GM19035 (cell line): ENCODE data around the gene CDH13.

Experiments
- ATAC-seq: cut with Tn5 transposase; IDR thresholded peaks from one replicate; pipeline ENCODE4 v1.9.1; 2021; ENCODE audit not compliant: unreplicated experiment

Gene CDH13

DNA sequence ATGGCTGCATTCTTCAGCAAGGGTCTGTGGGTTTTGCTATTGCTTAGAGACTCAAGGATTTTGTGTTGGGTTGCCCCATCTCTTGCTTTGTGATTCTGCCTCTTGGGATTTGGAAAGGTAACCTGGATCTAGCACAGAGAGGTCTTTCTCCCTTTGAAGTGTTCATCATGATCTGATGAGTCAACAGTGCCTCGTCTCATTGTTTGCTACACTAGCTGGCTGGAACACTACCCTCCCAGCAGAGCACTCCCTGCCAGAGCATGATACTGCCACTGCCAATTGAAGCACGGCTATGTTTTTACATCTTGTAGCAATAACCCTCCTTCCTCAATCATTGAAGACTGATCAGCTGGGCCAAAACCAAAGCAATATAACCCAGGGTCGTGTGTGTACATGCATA lies 361.0 kb downstream of the CDH13 start:
- ATAC-seq: no peak

DNA sequence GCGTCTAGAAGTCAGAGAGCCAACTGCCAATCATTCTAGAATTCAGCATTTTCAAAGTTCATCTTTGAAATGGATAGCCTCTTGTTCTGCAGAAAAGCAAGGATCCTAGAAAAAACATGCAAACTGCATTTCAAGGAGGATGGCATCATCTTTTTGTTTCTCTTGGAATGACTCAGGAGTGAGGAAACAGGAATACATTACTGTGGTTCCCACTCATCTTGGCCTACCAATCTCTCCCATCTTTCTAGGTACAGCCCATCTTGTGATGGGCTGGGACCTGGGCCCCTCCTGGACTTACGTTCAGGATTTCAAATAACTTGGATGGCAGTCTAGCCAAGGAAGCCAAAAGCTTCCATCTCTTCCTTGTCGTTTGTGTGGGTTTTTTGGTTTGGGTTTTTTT lies 363.4 kb downstream of the CDH13 start:
- no peak for ATAC-seq

DNA sequence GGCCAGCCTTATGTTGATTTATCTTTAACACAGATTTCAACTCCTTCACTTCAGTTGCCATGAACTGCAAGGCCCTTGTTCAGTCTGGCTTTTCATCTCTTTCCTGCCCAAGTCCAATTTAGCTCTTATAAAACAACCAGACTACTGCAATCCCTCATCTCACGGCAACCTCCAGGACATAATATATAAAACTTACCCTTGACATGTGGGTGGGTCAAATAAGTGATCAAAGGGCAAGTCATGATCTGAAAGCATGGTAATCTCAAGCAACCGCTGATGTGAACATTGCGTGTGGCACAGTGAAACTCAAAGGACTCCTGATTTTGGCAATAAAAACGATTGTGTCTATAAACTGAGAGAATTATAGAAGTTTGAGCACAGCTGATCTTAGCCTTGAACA lies 364.6 kb downstream of the CDH13 start:
- no peak for ATAC-seq

DNA sequence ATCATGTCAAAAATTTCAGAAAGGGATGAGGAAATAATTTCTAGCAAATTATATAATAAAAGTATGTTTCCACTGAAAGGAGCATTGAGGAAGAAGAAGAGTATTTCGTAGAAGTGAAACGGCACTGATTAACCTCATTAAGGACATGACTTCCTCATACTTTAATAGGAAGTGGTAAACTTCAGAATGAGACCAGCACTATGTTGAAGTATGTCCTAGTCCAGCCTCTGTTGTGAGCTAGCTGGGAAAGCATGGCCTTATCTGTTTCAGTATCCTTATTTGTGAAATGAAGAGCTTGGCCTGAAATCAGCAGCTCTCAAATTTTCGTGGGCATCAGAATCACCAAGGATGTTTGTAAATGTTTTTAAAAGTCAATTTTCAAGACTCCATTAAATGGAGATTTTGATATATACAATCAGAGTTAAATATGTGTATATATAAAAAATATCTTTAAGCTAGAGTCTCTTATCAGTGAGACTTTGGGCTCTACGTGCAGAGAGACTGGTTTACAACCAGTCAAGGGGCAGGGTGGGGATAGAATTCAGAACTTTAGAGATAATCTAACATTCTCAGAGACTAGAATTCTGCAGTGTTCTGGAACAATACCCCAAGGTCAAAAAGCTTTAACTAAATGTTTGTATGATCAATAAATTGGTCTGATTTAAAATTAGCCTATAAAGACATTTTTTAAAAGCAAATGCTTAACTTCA lies 365.4 kb downstream of the CDH13 start:
- no peak for ATAC-seq

DNA sequence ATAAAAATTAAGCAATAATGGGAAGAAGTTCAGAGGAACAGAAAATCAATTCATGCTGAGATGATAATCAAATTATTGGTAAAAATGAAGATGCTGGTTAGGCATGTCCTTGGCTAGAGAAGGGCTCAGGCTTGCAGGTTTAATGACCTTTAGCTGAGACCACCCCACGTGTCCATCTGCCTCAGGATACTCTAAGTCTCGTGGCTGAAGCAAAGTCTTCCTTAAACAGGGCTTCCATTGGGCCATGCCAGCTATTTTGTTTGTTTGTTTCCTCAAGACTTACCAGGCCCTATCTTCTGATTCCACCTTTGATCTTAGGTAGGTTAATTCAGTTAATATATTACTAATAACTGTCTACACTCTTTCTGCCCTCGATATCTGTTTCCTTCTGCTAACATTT lies 366.0 kb downstream of the CDH13 start:
- ATAC-seq: no peak

DNA sequence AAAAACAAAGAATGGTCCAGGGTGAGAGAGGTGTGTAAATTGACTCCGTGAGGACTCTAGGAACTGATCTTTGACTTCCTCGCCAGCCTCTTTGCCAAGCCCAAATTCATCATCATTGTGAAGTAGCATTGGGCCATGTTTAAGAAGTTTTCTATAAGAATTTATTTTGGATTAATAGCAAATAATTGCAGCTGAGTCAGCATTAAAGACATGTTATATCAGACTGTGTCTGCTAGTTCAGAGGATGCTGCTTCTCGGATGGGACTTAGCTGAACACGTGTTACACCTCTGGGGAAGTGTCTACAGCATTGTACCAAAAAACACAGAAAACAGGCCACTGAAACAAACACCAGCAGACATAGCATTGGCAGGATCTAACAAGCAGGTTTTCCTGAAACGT lies 366.6 kb downstream of the CDH13 start:
- ATAC-seq: no peak

DNA sequence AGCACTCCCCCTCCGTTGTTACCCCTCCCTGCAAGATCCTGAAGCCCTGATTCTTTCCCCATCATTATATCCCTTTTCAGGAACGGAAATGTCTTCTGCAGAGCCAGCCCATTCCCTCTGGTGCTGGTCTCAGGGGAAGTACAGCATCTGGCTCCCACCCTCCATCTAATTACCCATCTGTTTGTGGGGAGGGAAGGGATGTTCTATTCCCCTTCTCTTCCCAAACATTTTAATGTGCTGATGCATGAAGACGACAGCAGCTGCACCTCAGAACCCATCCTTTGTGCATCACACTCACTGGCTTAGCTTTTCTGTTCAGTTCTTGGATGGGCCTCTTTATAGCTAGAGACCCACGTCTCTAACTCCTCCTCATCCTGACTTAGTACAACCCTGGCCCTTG lies 367.2 kb downstream of the CDH13 start:
- no peak for ATAC-seq

DNA sequence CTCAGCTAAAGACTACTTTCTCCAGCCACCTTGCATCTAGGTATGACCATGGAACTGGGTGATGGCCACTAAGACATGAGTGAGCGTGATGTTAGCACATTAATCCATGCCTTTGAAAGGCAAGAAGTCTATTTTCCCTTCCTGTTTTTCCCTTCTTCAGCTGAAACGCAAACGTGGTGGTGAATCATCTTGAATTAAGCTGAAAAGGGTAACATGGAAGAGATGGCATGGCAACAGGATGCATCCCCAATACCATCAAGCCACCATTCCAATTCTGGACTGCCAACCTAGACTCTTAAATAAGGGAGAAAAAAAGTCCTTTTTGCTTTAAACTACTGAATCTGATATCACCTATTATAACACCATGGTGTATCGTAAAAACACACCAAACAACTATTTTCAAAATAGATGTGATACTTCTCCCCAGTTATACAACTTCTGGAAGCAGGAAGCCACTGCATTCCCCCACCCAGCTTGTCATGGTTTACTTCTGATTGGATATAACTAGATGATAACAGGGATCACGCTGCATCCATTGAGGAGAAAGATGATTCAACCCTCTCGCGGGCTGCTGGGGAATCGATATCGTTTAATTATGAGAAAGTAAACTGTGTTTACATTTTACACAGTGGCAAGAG lies 368.6 kb downstream of the CDH13 start:
- ATAC-seq: no peak

DNA sequence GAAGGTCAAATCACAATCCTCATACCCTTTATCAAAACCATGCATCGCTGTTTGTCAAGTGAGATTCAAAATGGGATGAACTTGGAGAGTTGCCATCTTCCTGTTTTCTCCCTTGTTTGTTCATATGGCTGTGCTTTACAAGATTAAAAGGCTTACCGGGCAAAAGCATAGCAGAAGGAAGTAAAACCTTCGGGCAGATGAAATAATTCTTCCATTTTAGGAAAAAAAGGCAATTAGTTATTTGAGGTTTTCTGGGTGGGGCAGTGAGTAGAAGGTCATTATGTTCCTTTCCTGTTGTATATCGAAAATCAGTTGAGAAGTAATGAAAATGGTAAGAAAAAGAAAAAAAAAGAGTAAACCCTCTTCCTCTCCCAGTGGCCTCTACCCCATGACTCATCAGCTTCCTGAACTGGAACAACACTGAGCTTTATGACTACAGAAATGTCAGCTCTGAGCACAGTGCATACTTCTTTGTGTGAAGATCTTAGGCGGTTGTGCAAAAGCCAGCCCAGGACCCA lies 369.2 kb downstream of the CDH13 start:
- no peak for ATAC-seq

DNA sequence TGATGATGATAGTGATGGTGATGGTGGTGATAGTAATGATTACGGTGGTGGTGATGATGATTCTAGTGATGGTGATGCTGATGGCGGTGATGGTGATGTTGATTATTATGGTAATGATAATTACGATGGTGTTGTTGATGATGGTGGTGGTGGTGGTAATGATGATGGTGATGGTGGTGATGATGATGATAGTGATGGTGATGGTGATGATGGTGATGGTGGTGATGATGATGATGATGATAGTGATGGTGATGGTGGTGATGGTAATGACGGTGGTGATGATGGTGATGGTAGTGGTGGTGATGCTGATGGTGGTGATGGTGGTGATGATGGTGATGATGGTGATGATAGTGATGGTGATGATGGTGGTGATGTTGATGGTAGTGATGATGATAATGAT lies 370.0 kb downstream of the CDH13 start:
- no peak for ATAC-seq

DNA sequence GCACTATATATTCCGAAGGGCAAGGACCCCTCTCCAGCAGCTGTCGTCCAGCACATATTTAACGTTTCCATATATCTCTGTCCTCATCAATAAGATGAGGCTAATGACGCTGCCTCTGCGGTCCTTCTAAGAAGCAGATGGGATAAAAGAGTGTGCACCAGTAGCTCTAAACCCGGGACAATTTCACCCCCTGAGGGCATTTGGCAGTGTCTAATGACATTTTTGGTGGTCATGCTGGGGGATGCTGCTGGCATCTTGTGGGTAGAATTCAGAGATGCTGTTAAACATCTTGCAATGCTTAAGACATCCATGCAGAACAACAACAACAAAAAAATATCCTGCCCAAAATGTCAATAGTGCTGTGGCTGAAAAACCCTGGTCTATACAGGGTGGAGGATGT lies 372.9 kb downstream of the CDH13 start:
- ATAC-seq: no peak

DNA sequence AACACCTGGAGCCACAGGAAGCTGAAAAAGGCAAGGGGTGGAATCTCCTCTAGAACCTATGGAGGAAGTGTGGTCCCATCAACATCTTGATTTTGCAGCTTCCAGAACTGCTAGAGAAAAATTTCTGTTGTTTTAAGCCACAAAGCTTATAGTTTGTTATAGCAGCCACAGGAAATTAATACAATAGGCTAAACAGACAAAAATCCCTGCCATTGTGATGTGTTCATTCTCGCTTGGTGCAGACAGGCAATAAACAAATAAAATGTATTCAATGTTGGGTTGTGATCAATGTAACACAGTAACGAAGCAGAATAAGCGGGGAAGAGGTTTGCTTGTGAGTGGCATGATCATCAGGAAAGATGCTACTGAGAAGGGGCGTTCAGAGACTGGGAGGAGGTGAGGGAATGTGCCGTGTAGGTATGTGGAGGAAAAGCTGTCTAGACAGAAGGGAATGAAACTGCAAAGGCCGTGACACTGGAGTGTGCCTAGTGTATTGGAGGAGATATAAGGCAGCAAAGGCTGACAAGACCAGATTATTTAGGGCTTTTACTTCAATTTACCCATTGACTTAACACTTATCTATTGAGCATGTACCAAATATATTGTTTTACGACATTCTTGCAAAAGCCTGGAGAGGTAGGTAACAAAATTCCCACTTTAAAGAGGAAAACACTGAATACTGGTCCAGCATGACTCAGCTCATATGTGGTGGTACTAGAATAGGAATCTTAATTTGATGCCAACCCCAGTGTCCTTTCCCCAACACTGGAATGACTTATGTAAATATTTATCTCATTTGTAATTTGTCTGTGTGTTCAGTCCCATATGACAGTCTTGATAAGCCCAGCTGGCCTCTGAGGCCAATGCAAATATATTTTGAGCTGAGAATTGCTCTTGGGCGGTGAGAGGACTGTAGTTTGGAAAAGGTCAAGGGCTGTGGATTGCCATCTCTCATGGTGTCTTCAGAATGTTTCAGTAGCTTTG lies 375.9 kb downstream of the CDH13 start:
- no peak for ATAC-seq

DNA sequence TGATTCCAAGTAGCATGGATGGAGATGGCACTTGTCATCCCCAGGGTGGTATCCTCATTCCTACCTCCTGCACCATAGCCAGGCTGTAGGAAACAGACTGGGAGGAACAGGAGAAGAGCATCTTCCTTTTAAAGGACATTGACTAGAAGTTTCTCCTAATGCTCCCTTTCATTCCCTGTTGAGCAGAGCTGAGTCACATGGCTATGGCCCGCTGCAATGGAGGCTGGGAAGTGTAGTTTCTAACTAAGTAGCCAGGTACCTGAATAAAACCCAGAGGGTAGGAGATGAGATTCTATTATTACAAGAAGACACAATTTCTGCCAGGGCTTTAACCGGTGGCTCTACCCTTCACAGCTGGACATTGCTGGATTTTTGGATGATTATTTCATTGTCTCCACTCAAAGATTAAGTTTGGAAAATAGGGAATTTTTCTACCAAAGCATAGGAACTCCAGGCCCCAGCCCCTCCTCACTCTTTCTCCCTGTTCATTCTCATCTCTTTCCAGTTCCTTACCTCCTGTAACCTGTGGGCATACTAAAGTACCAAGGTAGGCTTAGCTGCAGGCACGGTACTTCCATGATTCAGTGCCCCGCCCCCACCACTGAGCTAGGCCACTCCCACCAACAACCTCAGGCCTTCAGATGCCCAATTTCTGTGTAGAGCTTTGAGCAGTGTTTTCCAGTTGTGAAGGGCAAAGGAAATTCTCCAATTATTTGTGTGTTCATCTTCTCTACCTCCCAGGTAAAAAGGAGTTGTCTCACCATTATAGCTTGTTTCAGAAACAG lies 378.3 kb downstream of the CDH13 start:
- no peak for ATAC-seq

DNA sequence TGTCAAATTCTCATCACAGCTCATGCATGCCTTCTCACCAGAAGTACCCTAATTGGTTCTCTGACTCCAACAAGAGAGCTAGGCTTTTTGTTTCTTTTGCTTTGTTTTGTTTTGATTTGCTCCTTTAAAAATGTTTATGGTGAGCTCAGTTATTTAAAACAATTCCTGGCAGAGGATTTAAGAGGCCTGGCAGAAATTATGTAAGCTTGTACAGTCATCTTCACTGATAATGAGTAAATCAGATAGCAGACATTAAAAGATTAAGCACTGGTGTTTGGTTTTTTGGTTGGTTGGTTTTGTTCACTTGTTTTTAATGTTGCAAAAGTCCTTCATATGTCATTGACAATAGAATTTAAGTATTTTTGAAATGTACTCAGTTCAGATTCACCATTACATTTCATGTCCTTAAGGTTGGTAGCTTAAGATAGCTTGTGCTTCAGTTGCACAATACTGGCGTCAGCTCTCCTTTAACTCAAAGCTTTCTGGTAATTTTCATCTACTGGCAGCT lies 378.9 kb downstream of the CDH13 start:
- no peak for ATAC-seq

DNA sequence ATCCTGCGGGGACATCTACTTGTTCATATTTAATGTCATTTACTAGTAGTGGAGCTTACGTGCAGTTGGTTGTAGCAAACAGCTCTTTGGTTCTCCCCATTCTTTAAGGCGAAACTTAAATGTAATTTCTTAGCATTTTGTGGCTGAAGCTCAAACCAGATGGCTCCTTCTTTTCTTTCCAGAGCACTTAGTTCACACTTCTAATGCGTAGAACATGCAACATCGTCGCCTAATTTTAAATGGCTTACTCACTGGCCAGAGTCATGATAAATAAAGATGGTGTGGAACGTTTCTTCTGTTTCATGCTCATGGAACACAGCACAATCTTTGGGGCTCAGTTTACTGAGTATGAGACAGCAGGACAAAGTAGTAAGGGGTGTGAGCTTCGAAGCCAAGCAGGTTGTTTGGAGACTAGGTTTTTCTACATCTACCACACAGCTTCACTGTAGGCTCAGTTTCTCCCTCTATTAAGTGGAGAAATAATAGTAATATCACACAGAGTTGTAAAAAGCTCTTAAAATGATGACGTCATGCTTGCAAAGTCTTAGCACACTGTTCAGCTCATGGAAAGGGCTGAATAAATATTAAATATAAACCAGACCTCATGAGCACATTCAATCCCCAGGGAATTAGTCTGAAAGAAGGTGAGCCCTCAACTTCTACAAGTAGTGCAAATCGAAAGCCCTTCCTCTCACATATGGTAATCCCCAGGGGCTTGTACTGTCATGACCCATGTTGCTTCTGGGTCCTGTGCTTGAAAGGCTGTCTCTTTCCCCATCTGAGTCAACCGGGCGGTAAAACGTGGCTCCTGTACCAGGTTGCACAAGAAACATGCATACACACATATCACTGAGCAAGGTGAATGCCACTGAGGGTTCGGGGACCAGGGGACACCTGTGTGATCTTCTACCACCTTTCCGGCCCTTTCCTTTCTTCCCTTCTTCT lies 384.3 kb downstream of the CDH13 start:
- ATAC-seq: no peak

DNA sequence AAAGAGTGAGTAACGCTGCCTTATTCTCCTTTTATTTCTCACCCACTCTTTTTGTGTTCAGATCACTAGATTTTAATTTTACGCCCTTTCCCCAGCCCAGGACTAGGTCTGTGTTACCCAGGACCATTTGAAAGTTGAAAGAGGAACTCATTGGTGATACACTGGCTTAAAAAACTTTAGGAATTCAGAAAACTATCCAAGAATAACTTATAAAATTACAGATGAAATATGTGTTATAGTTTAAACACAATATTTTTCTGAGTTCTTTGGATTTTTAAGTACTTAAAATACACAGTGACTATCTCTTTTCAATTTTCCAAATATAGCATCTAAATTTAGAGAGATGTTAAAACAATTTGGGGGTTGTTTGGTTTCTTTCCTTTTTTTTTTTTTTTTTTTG lies 385.2 kb downstream of the CDH13 start:
- ATAC-seq: no peak

DNA sequence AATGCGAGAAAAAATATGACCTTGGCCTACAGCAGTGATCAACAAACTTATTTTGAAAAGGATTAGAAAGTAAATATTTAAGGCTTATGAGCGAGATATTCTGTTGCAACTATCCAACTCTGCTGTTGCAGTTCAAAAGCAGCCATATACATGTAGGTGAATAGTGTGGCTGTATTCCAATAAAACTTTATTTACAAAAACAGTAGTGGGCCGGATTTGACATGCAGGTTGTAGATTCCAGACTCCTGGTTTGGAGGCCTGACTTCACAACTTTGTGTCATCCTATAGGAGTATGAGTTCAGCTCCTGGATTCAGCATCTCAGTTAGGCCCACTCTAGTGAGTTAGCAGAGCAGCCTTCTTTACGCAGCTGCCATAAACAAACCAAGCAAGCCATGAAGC lies 386.3 kb downstream of the CDH13 start:
- no peak for ATAC-seq

DNA sequence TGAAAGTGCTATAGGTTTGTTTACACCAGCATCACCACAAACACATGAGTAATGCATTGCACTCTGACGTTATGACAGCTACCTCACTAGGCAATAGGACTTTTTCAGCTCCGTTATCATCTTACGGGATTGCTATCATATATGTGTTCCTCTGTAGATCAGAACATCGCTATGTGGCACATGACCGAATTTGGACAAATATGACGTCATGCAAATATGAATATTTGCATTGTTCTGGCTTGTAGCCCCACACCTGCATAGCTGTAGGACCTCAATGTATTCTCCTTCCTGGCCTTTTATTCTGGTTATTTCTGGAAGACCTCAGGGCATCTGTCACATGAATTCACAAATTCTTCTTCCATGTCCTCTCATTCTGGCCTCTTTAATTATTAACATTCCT lies 393.2 kb downstream of the CDH13 start:
- ATAC-seq: no peak

DNA sequence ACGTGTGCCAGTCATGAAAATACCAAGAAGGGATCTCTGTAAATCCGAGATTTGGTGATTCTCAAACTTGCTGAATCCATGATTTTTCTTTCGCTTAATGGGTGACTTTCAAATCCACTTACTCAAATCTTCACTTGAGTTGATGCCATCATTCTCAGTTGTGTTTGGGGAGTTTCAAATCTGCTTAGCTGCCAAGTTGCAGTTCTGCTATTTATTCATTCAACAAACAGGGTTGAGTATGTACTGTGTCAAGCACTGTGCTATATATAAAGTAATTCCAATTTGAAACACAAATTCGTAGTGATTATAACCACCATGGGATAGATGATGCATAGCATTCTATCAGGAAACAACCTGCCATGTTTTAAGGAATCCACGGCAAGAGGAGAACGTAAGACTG lies 394.3 kb downstream of the CDH13 start:
- ATAC-seq: no peak

DNA sequence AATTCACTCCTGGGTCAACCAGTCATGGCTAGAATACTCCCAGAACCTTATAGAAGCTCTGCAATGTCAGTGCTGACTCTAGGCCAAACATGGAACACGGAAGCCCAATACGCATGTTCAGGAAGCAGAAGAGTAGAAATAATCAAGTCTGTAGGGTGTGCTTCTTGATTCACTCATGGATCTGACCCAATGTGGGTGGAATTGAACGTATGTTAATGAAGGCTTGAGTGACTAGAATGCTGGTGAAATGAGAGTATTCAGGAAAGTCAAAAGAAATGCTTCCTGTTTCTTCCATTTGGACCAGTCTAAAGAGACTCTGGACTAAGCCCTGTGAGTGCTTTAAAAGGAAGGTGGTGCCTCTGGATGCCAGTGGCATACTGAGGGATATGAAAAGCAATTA lies 395.0 kb downstream of the CDH13 start:
- ATAC-seq: no peak
